Stimulated activated CD8-positive, alpha-beta memory T cell treated with anti-CD3 and anti-CD28 coated beads, Interleukin-2, amount 100 ng/mL, for 1 hour (primary cell): ENCODE data around the gene ITGB4.
A peak's percentile ranks its signal among the peaks of the same experiment; 100 is the strongest.

Source experiments
- DNase-seq, 2 donors: peaks; one replicate each; pipeline ENCODE4 v3.0.0-alpha.2; 2020; ENCODE audit warnings: low read depth in 2 of 2

Gene ITGB4

GRCh38 chr17:75720656-75721462, at the start of gene ITGB4:
ITGB4 (plus strand) TSS chr17:75721459; CDS start chr17:75724704, 3,245 bp downstream.
- DNase-seq = peak; percentile 31 to 45

GRCh38 chr17:75672011-75672410, 49.2 kb upstream of the ITGB4 start:
- DNase-seq = no peak

- no peak for DNase-seq
Measured at GRCh38 chr17:75673487-75673886, 47.8 kb upstream of the ITGB4 start.

- no peak for DNase-seq
Measured at GRCh38 chr17:75676461-75676860, 44.8 kb upstream of the ITGB4 start.

- DNase-seq = no peak
Measured at GRCh38 chr17:75679706-75680211, 41.5 kb upstream of the ITGB4 start.

GRCh38 chr17:75680431-75680830, 40.8 kb upstream of the ITGB4 start:
- no peak for DNase-seq

- no peak for DNase-seq
Measured at GRCh38 chr17:75681289-75681688, 40.0 kb upstream of the ITGB4 start.

GRCh38 chr17:75683583-75683982, 37.7 kb upstream of the ITGB4 start:
- no peak for DNase-seq

GRCh38 chr17:75684249-75684648, 37.0 kb upstream of the ITGB4 start:
- no peak for DNase-seq

- DNase-seq = no peak
Measured at GRCh38 chr17:75684924-75685323, 36.3 kb upstream of the ITGB4 start.

- no peak for DNase-seq
Measured at GRCh38 chr17:75685499-75685898, 35.8 kb upstream of the ITGB4 start.

GRCh38 chr17:75688209-75688825, 32.9 kb upstream of the ITGB4 start:
- DNase-seq = no peak

- DNase-seq = no peak
Measured at GRCh38 chr17:75689441-75689873, 31.8 kb upstream of the ITGB4 start.

GRCh38 chr17:75691371-75691791, 29.9 kb upstream of the ITGB4 start:
- DNase-seq = no peak

- DNase-seq = no peak
Measured at GRCh38 chr17:75691801-75692626, 29.2 kb upstream of the ITGB4 start.

GRCh38 chr17:75692976-75693375, 28.3 kb upstream of the ITGB4 start:
- DNase-seq = no peak

GRCh38 chr17:75693500-75694481, 27.5 kb upstream of the ITGB4 start:
- DNase-seq = no peak

GRCh38 chr17:75694536-75694935, 26.7 kb upstream of the ITGB4 start:
- no peak for DNase-seq

GRCh38 chr17:75695141-75695829, 26.0 kb upstream of the ITGB4 start:
- DNase-seq = no peak

- no peak for DNase-seq
Measured at GRCh38 chr17:75695830-75696271, 25.4 kb upstream of the ITGB4 start.
